ENCODE results near the gene ZNF442.
"Not testable (repeated sequence)": the region's sequence is repeated elsewhere in the genome, so short reads cannot be mapped to it uniquely, and the experiment has no call there.

Gene ZNF442

DNA sequence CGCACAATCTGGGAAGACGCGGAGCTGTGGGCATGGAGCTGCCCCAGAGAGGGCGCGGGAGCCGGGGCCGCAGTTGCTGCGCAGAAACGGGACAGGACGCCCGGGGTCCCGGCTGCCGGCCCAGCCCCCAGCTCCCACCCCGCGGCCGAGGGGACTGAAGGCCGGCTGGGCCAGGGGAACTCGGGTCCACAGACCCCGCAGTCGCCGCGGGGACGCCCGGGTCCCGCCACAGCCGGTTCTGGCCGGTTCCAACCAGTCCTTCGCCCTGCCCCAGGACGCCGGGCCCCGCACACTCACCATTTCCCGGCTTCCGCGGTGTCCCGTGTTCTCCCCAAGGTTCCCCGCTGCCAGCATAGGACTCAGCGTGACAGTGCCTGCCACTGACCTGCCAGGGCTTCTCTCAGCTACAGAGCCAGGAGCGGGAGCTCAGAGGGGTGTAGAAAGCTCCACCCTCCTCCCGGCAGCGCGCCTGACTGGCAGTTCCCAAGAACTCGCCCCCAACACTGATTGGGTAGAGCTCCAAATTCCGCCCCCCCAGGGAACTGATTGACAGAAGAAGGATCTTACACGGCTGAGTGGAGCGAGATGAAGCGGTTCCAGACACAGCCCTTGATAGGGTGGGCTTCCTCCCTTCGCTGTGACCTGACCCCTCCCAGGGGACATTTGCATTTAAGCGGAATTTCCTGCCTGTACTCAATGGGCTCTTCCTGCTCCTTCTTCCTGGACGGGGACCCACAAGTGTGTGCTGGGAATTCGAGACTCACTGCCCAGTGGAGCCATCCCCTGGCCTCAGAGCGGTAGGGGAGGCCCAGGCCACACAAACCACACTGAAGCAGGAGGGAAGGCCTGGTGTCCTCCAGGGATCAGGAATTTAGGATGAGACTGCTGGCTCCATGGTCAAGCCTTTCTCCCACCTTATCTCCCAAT is at the start of gene ZNF442:
Gene ZNF442, minus strand, starts transcription at position 448 of the 927 bp plus-strand sequence. CDS start 2,052 bp downstream, outside the sequence.
- DNase-seq = peak; percentile 96

DNA sequence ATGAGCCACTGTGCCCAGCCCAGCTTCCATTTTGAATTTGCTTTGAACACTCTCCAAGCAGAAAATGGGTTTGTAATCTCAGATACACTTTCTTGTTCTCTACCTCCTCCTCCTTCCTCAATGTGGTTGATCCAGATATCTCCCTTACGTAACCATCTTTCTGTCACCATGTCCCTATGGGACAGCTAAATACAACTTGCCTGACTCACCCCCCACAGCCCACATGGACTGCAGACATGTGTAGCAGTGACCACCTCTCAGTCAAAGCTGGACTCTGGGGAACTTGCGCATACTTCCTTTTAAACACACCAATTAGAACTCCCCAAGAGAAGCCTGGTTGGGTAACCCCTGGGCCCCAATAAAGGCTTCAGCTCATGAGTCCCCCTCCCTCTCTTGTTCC is 46.4 kb upstream of the ZNF442 start:
- DNase-seq = no peak

DNA sequence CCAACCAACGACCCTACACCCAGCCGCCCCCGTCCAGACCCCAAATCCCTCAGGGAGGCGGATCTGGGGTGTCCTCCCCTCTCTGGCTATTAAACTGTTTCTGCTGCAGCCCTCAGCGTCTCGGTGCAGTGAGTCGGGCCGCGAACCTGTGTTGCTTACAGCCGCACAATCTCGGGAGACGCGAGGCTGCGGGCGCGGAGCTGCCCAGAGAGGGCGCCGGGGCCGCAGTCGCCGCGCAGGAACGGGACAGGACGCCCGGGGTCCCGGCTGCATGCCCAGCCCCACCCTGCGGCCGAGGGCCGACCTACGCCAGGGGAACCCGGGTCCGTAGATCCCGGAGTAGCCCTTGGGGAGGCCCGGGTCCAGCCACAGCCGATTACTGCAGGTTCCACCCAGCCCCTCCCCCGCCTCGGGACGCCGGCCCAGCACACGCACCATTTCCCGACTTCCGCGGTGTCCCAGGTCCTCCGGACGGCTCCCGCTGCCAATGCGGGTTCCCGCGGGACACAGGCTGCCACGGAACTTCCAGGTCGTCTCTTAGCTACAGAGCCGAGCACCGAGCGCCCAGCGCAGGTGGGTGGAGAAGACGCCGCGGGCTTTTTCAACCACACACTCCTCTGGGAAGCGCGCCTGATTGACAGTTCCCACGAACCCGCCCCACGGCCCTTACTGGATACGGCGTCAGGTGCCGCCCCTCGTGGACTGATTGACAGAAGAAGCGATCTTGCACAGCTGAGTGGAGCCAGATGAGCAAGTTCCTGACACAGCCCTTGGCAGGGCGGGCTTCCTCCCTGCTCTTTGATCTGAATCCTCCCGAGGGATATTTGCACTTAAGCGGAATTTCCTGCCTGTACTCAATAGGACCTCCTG is 35.4 kb upstream of the ZNF442 start, which contains the start of gene ZNF799:
Gene ZNF799, minus strand, starts transcription at position 639 of the 870 bp plus-strand sequence. Its CDS starts 201 bp downstream, at position 438.
- DNase-seq = peak; percentile 93

GRCh38 chr19:12399901-12400632 is 34.6 kb upstream of the ZNF442 start:
- not testable (repeated sequence) for DNase-seq

GRCh38 chr19:12391148-12391547 is 25.7 kb upstream of the ZNF442 start:
- not testable (repeated sequence) for DNase-seq

- not testable (repeated sequence) for DNase-seq
These were observed 20.9 kb upstream of the ZNF442 start for GRCh38 chr19:12386365-12386764.

- no peak for DNase-seq
These were observed 14.9 kb upstream of the ZNF442 start for GRCh38 chr19:12380444-12380737.

GRCh38 chr19:12379732-12380443 is 14.4 kb upstream of the ZNF442 start:
- no peak for DNase-seq

GRCh38 chr19:12374026-12374425 is 8.5 kb upstream of the ZNF442 start:
- DNase-seq = no peak

GRCh38 chr19:12364391-12365235 is 870 bp downstream of the ZNF442 start:
- DNase-seq = peak; percentile 6

- DNase-seq = not testable (repeated sequence)
These were observed 3.2 kb downstream of the ZNF442 start for GRCh38 chr19:12362236-12362635.

DNA sequence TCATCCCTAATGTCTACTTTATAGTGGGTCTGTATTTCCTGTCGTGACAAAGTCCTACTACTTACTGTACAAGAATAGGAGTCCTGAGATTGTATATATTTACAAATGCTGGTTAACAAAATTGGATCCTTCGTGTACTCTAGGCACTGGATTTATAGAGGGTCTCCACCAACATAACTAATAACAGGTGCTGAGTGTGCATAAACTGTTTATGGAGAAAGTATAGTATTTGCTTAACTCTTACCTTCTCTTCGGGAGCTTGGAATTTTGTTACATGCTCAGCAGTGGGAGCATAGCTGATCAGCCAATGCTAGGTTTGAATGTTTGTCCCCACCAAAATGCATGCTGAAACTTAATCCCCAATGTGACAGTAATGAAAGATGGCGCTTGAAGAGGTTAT is 12.1 kb downstream of the ZNF442 start:
- no peak for DNase-seq

GRCh38 chr19:12350890-12351197 is 14.6 kb downstream of the ZNF442 start:
- no peak for DNase-seq

DNA sequence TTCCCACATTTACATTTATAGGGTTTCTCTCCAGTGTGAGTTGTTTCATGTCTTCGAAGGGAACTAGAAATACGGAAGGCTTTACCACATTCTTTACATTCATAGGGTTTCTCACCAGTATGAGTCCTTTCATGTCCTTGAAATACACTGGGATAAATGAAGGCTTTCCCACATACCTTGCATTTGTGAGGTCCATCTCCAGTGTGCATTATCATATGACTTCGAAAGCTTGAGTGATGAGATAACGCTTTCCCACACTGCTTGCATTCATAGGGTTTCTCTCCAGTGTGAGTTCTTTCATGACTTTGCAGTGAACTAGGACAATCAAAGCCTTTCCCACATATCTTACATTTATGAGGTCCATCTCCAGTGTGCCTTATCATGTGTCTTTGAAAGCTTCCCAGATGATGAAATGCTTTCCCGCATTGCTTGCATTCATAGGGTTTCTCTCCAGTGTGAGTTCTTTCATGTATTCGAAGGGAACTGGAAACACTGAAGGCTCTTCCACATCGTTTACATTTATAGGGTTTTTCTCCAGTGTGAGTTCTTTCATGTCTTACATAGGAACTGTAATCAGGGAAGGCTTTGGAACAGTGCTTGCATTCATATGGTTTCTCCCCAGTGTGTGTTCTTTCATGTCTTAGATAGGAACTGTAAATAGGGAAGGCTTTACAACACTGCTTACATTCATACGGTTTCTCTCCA is 15.1 kb downstream of the ZNF442 start:
- no peak for DNase-seq

DNA sequence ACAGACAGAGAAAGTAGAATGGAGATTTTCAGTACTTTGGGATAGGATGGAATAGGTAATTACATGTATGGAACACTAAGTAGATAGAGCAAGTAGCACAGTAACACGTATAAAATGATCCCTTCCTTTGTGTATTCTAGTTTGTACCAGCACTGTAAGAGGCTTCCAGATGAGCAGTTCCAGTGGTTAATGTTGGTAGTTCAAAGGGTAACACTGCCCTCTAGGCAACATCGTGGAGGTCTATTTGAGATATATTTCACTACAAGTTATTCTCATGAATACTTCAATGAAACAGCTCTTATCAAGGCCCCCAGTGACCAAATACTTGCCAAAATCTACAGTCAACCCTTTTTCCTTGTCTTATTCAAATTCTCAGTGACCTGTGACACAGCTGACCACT is 18.6 kb downstream of the ZNF442 start:
- DNase-seq = no peak

DNA sequence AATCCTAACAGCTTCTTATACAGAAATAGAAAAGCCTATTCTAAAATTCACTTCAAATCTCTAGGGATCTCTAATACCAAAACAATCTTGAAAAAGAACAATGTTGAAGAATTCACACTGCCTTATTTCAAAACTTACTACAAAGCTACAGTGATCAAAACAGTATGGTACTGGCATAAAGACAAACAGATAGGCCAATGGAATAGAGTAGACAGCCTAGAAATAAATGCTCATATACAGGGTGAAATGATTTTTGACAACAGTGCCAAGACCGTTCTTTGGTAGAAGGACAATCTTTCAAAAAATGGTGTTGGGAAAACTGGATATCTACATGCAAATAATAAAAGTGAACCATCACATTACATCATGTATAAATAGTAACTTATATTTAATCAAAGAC is 20.3 kb downstream of the ZNF442 start:
- no peak for DNase-seq

- peak; percentile 95 for DNase-seq
These were observed 32.0 kb downstream of the ZNF442 start, which contains the start of gene ZNF563 for GRCh38 chr19:12333162-12334159. Gene ZNF563 (minus strand): TSS chr19:12333633. CDS start chr19:12333482, 151 bp downstream.

DNA sequence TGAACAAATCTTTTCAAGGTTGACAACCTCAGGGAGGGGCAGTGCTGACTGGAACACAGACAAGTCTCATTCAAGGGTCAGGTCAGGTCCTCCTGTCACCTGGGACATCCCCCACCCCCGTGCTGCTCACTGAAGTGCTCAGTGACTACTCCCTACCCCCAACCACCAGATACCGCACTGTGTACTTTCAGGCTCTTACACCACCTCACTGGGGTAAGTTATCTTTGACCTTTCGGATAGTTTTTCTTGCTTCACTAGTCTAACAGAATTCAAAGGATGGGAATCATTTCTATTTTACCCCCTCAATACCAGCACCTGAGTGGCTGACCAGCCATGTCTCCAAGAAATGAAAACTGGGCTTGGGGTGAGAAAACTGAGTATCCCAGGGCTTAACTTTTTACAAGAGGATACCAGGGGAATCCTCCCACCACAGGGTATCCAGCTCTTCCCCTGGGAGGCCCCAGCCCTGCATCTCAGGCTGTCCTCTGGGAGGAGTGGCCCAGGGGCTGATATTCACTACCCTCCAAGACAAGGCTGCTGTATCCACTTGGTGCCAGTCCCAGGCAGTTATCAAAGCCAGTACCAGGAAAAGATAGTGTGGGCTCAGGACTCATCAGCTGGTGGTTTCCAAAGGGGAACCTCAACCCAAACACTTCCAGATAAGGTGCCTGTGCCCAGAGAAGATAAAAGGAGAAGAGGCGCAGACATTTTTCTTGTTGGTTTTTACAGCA is 34.1 kb downstream of the ZNF442 start:
- DNase-seq = no peak

DNA sequence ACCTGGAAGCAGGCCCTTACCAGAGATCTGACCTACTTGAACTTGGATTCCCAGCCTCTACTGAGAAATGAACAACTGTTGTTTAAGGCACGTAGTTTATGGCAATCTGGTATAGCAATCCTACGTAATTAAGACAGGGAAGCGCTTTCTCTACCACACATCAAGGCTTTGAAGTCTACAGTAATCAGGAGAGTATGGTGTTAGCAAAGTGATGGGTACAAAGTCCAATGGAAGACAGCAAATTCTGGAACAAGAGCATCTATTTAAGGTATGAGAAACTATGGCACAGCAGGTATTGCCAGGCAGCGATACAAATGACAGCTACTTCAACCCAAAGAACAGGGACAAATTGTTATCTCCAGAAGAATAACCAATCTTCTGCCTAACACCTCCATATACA is 35.1 kb downstream of the ZNF442 start:
- DNase-seq = no peak
